Activated naive CD8-positive, alpha-beta T cell treated with anti-CD3 and anti-CD28 coated beads, Interleukin-2, amount 50 U/mL, for 16 hours (primary cell): ENCODE measurements around the gene HTR1D.

ENCODE experiments used
- DNase-seq: peaks from one replicate; pipeline ENCODE4 v3.0.0-alpha.2; 2020; ENCODE audit warnings: low read depth, low spot score

The HTR1D gene

DNA sequence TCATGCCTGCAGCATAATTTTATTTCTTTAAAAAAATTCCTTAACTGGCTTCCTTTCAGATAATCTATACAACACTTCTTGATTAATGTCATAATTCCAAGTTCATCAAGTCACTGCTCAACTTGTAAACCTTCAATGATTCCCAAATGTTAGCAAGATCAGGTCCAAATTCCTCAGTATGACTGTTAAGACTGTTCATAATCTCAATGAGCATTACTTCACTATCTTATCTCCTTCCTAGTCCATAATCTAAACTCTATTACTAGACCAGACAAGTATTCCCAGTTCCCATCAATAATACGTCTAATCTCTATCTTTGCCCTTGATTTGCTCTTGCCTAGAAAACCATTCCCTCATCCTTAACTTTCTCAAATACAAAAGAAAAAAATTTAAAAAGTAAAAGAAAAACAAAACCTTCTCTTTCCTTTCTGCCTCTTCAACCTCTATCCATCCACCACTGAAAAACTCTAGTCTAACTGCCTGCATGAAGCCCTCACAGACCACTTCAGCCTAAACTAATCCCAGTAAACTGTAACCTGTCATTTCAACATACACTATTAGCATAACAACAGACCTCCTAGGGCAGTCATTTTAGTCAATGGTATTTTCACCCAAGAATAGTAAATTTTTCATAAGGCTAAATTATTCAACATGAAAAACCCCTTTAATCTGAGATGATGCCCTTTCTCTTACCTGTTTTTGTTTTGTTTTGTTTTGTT lies 64.2 kb downstream of the HTR1D start:
- DNase-seq, result no peak

DNA sequence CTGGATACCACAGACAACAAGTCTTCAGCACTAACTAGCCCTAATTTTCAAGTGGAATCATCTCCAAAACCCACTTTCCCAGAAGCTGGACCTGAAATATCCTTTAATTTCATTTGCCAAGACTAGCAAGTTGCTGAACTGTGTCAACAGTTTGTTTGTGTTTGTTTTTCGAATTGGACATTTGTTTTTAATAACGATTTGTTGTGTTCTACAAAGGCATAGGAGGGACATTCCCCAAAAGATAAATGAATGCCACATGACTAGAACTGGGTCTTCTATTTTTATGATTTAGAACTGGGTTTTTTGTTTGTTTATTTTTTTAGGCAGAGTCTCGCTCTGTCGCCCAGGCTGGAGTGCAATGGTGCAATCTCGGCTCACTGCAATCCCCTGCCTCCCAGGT lies 66.6 kb downstream of the HTR1D start:
- DNase-seq, result no peak

DNA sequence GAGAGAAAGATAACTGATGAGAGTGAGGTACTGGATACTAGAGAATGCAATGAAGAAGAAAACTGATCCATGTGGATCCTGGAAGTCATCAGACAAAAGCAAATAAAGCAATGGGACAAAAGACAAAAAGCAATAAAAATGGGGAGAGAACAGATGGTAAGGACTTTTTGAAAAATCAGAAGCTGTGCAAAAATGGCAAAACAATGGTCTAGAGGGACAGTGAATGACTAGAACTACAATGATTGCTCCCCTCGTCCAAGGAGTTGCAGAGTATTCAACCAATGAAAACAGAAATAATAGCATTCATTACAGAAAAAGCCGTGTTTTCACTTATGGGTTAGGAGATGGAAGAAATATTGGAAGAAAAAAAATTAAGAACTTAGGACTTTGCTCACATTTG lies 67.2 kb downstream of the HTR1D start:
- no peak for DNase-seq

DNA sequence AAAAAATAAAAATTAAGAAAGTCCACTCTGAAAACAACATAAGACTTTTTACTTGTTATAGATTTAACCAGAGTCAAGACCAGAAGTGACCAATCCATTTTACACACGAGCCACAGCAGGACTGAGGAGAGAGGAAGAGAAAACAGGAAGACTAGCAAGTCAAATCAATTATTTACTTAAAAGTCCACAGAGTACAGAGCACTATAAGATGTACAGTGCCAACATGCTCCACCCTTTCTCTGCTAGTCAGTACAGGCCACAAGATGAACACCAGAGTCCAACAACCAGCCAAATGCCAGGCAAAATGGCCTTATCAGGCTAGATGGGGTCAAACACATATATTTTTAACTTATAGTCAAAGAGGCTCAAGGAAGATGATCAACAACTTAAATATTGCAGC lies 68.2 kb downstream of the HTR1D start:
- no peak for DNase-seq

DNA sequence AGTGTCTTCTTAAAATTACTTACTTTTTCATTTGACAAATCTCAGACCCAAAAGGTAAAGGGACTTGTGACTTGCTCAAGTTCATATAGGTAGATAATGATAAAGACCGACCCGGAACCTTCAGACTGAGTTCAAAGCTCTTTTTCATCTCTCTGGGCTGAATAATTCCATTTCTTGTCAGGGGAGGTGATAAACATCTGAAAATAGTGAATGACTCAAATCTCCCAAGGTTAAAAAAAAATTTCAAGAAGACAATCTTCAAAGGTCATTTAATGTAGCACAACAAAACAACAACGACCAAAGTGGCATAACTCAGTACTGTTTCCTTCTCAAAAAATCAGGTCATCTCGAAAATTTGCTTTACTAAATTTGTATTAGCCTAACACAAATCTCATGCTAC lies 69.2 kb downstream of the HTR1D start:
- DNase-seq, result no peak
